HG02870 (cell line): ENCODE results near the gene PRG3.
"Not testable (repeated sequence)": the region's sequence is repeated elsewhere in the genome, so short reads cannot be mapped to it uniquely, and the experiment has no call there.

ENCODE experiments used
- ATAC-seq: cut with Tn5 transposase; IDR thresholded peaks from one replicate; pipeline ENCODE4 v1.9.1; 2021; ENCODE audit warnings: mild to moderate bottlenecking, moderate library complexity; ENCODE audit not compliant: unreplicated experiment

The PRG3 gene

GRCh38 chr11:57341250-57341808 lies 39.6 kb downstream of the PRG3 start:
- no peak for ATAC-seq

- no peak for ATAC-seq
Measured at GRCh38 chr11:57340039-57340615, 40.8 kb downstream of the PRG3 start.

- no peak for ATAC-seq
Measured at GRCh38 chr11:57339328-57339727, 41.6 kb downstream of the PRG3 start.

GRCh38 chr11:57338142-57338541 lies 42.8 kb downstream of the PRG3 start, which contains the start of gene P2RX3:
Gene P2RX3 (plus strand): TSS chr11:57338352. CDS start chr11:57338551, 199 bp downstream.
- ATAC-seq, result no peak

- ATAC-seq, result not testable (repeated sequence)
Measured at GRCh38 chr11:57336856-57337255, 44.1 kb downstream of the PRG3 start.

GRCh38 chr11:57336111-57336666 lies 44.8 kb downstream of the PRG3 start:
- peak; percentile 0 for ATAC-seq

GRCh38 chr11:57335343-57336110 lies 45.4 kb downstream of the PRG3 start, which contains the start of gene SSRP1:
Gene SSRP1 (minus strand): TSS chr11:57335892. CDS start chr11:57335121, 771 bp downstream.
- peak; percentile 98 for ATAC-seq

GRCh38 chr11:57335023-57335342 lies 46.0 kb downstream of the PRG3 start:
- no peak for ATAC-seq

- no peak for ATAC-seq
Measured at GRCh38 chr11:57332694-57333440, 48.1 kb downstream of the PRG3 start.

GRCh38 chr11:57331720-57332119 lies 49.2 kb downstream of the PRG3 start:
- no peak for ATAC-seq

- ATAC-seq, result no peak
Measured at GRCh38 chr11:57330029-57330428, 50.9 kb downstream of the PRG3 start.

- ATAC-seq, result no peak
Measured at GRCh38 chr11:57327721-57328120, 53.2 kb downstream of the PRG3 start.
